Measurements from ENCODE around the gene HSD17B10.
"Not testable (repeated sequence)": the region's sequence is repeated elsewhere in the genome, so short reads cannot be mapped to it uniquely, and the experiment has no call there.

The HSD17B10 gene

GRCh38 chrX:53433651-53434639 lies at the start of gene HSD17B10:
HSD17B10 (minus strand) TSS chrX:53434370; CDS start chrX:53434345, 25 bp downstream.
- DNase-seq, result peak; percentile 77 to 98 (median 86)
- intact Hi-C loops (cut with DNase I), result no loop called here

- no peak for DNase-seq
- intact Hi-C loops (cut with DNase I), result no loop called here
Measured at GRCh38 chrX:53483416-53483815, 49.2 kb upstream of the HSD17B10 start.

GRCh38 chrX:53481816-53482465 lies 47.8 kb upstream of the HSD17B10 start:
- peak in 6 of 10 donors; percentile 20 to 37 (median 29) for DNase-seq
- intact Hi-C loops (cut with DNase I), result no loop called here

GRCh38 chrX:53481093-53481492 lies 46.9 kb upstream of the HSD17B10 start:
- DNase-seq, result no peak
- intact Hi-C loops (cut with DNase I), result no loop called here

GRCh38 chrX:53479301-53479700 lies 45.1 kb upstream of the HSD17B10 start:
- no peak for DNase-seq
- intact Hi-C loops (cut with DNase I), result no loop called here

GRCh38 chrX:53476371-53476770 lies 42.2 kb upstream of the HSD17B10 start:
- DNase-seq, result no peak
- intact Hi-C loops (cut with DNase I), result no loop called here

GRCh38 chrX:53474707-53475106 lies 40.5 kb upstream of the HSD17B10 start:
- DNase-seq, result no peak
- intact Hi-C loops (cut with DNase I), result no loop called here

- DNase-seq, result no peak
- intact Hi-C loops (cut with DNase I), result no loop called here
Measured at GRCh38 chrX:53471346-53471745, 37.2 kb upstream of the HSD17B10 start.

GRCh38 chrX:53468659-53469058 lies 34.5 kb upstream of the HSD17B10 start:
- DNase-seq; intact Hi-C loops (cut with DNase I): not testable (repeated sequence)

- no peak for DNase-seq
- intact Hi-C loops (cut with DNase I), result no loop called here
Measured at GRCh38 chrX:53458082-53458481, 23.9 kb upstream of the HSD17B10 start.

GRCh38 chrX:53456254-53456653 lies 22.1 kb upstream of the HSD17B10 start:
- DNase-seq, result no peak
- intact Hi-C loops (cut with DNase I), result no loop called here

GRCh38 chrX:53452812-53453211 lies 18.6 kb upstream of the HSD17B10 start:
- intact Hi-C loops (cut with DNase I), result no loop called here
- DNase-seq, result no peak

- DNase-seq, result no peak
- intact Hi-C loops (cut with DNase I), result no loop called here
Measured at GRCh38 chrX:53449632-53450031, 15.5 kb upstream of the HSD17B10 start.

- DNase-seq, result no peak
- intact Hi-C loops (cut with DNase I), result no loop called here
Measured at GRCh38 chrX:53447441-53447840, 13.3 kb upstream of the HSD17B10 start.

- intact Hi-C loops (cut with DNase I), result no loop called here
- DNase-seq, result peak in 4 of 10 donors; percentile 32 to 89 (median 55)
Measured at GRCh38 chrX:53445977-53446376, 11.8 kb upstream of the HSD17B10 start.

- no peak for DNase-seq
- intact Hi-C loops (cut with DNase I), result no loop called here
Measured at GRCh38 chrX:53442322-53442631, 8.1 kb upstream of the HSD17B10 start.

GRCh38 chrX:53441531-53442321 lies 7.6 kb upstream of the HSD17B10 start:
- DNase-seq, result peak; percentile 46 to 96 (median 68)
- intact Hi-C loops (cut with DNase I), result no loop called here

GRCh38 chrX:53440621-53441517 lies 6.7 kb upstream of the HSD17B10 start:
- intact Hi-C loops (cut with DNase I), result no loop called here
- DNase-seq, result peak in 7 of 10 donors; percentile 6 to 89 (median 22)

GRCh38 chrX:53440101-53440500 lies 5.9 kb upstream of the HSD17B10 start:
- intact Hi-C loops (cut with DNase I), result no loop called here
- DNase-seq, result no peak

GRCh38 chrX:53438832-53439230 lies 4.7 kb upstream of the HSD17B10 start:
- DNase-seq, result no peak
- intact Hi-C loops (cut with DNase I), result loop anchor here (5.0 kb wide), 1 partner anchor 127 kb away; no protein-coding TSS in a partner anchor

Measured in posterior cingulate gyrus (tissue), 11 donors.